Uterus (tissue), 4 donors: ENCODE measurements around the gene NUP133. TPM values are rescaled to one million over a fixed set of nuclear protein-coding genes. Genes with fewer than 3 reads are reported as not detected.

Experiments used
- DNase-seq, 2 donors: peaks; one replicate each; pipeline ENCODE4 v3.0.0-alpha.2; 2019 to 2020
- H3K27ac ChIP-seq, 2 donors: fragments of 200-600 bp; sonication (generic); 1 replicate in 1 of 2; 2 replicates in 1 of 2; pipeline ENCODE4 v1.5.1; 2016 to 2018
- H3K27me3 ChIP-seq, 2 donors: fragments of 200-600 bp; sonication (generic); one replicate each; pipeline ENCODE4 v1.5.1; 2018 to 2019; ENCODE audit warnings: control low read depth in 1 of 2
- H3K36me3 ChIP-seq, 2 donors: fragments of 200-600 bp; sonication (generic); one replicate each; pipeline ENCODE4 v1.5.1; 2019; ENCODE audit warnings: control low read depth in 1 of 2
- H3K4me1 ChIP-seq, 2 donors: fragments of 200-600 bp; sonication (generic); one replicate each; pipeline ENCODE4 v1.5.1; 2018 to 2019; ENCODE audit warnings: control low read depth in 1 of 2
- H3K4me3 ChIP-seq, 2 donors: fragments of 200-600 bp; sonication (generic); 1 replicate in 1 of 2; 2 replicates in 1 of 2; pipeline ENCODE4 v1.5.1; 2018 to 2019; ENCODE audit warnings: mild to moderate bottlenecking in 1 of 2
- H3K9me3 ChIP-seq, 2 donors: fragments of 200-600 bp; sonication (generic); one replicate each; pipeline ENCODE4 v1.5.1; 2019; ENCODE audit warnings: control low read depth in 1 of 2
- POLR2A ChIP-seq, 2 donors: fragments of 450-650 bp; IDR thresholded peaks; one replicate each; pipeline ENCODE4 v1.6.1; 2016; ENCODE audit warnings: antibody characterized with exemption in 2 of 2, mild to moderate bottlenecking in 1 of 2, moderate library complexity in 1 of 2
- intact Hi-C: fragments of 100-400 bp; cut with DNase I; formaldehyde crosslinking; loops from one replicate; pipeline ENCODE4 v1.15.1; 2023; ENCODE audit warnings: low total_unique reads
- total RNA-seq, 4 donors: library from RNA; depleted of rRNA in 3 of 4; stranded (reverse); fragments of >200 nt in 3 of 4; gene quantifications; one replicate each; pipeline versions ENCODE4 v1.1.0 to v1.2.4, GENCODE V29; 2014 to 2023
- TF ChIP-seq, protein P1 (sequence below), 4 experiments: fragments of 200-600 bp in 2 of 4; fragments of 450-650 bp in 2 of 4; sonication (generic) in 2 of 4; IDR thresholded peaks; one replicate each; pipeline ENCODE4 v1.5.1; 2016 to 2019; ENCODE audit warnings: antibody characterized with exemption in 4 of 4, mild to moderate bottlenecking in 2 of 4, moderate library complexity in 1 of 4
- donor health status: DM: yes; HTN: yes; CAD: no.

Gene NUP133
- total RNA-seq, 4 donors from 2014 or later, result 25.6 to 58.6 (median 37.1) TPM

GRCh38 chr1:229440851-229441537 is 67.1 kb downstream of the NUP133 start:
- Histone ChIP-seq H3K9me3 (no peaks in the 10 kb centered on the region), H3K4me3 (no peak overlapping the region), H3K27ac (no peak overlapping the region), H3K36me3 (no peaks in the 10 kb centered on the region), H3K27me3 (no peaks in the 10 kb centered on the region), H3K4me1 (no peaks in the 10 kb centered on the region)
- intact Hi-C loops, result no loop called here
- TF ChIP-seq POLR2A (IDR thresholded peaks at IDR 0.05), result no peak
- TF ChIP-seq, protein P1, sequence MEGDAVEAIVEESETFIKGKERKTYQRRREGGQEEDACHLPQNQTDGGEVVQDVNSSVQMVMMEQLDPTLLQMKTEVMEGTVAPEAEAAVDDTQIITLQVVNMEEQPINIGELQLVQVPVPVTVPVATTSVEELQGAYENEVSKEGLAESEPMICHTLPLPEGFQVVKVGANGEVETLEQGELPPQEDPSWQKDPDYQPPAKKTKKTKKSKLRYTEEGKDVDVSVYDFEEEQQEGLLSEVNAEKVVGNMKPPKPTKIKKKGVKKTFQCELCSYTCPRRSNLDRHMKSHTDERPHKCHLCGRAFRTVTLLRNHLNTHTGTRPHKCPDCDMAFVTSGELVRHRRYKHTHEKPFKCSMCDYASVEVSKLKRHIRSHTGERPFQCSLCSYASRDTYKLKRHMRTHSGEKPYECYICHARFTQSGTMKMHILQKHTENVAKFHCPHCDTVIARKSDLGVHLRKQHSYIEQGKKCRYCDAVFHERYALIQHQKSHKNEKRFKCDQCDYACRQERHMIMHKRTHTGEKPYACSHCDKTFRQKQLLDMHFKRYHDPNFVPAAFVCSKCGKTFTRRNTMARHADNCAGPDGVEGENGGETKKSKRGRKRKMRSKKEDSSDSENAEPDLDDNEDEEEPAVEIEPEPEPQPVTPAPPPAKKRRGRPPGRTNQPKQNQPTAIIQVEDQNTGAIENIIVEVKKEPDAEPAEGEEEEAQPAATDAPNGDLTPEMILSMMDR (IDR thresholded peaks at IDR 0.05), result no peak
- DNase-seq, result no peak

- H3K9me3 ChIP-seq, result no peaks in the 10 kb centered on the region
These were observed 70.1 kb downstream of the NUP133 start for GRCh38 chr1:229438021-229438420.

GRCh38 chr1:229437443-229437842 is 70.7 kb downstream of the NUP133 start:
- H3K4me3 ChIP-seq, result no peak overlapping the region
- H3K36me3 ChIP-seq, result no peaks in the 10 kb centered on the region
- intact Hi-C loops, result no loop called here
- H3K4me1 ChIP-seq, result peaks cover 0 to 5% of the 10 kb centered on the region in 2 donors
- no peaks in the 10 kb centered on the region for H3K9me3 ChIP-seq
- TF ChIP-seq POLR2A (IDR thresholded peaks at IDR 0.05), result no peak
- TF ChIP-seq, protein P1 (IDR thresholded peaks at IDR 0.05), result no peak
- peaks cover 15 to 18% of the 10 kb centered on the region in 2 donors for H3K27me3 ChIP-seq
- H3K27ac ChIP-seq, result no peak overlapping the region
- DNase-seq, result no peak

More at GRCh38 chr1:229438021-229438420, 70.1 kb downstream of the NUP133 start:
- intact Hi-C loops, result no loop called here
- Histone ChIP-seq H3K27ac (no peak overlapping the region), H3K4me1 (peaks cover 0 to 5% of the 10 kb centered on the region in 2 donors), H3K4me3 (no peak overlapping the region), H3K27me3 (peaks cover 9 to 12% of the 10 kb centered on the region in 2 donors), H3K36me3 (no peaks in the 10 kb centered on the region)
- DNase-seq, result no peak
- TF ChIP-seq, protein P1 (IDR thresholded peaks at IDR 0.05), result no peak
- no peak for TF ChIP-seq POLR2A (IDR thresholded peaks at IDR 0.05)

- Histone ChIP-seq H3K4me1 (peaks cover 0 to 11% of the 10 kb centered on the region in 2 donors), H3K36me3 (no peaks in the 10 kb centered on the region), H3K27me3 (peaks cover 28 to 30% of the 10 kb centered on the region in 2 donors), H3K27ac (no peak overlapping the region), H3K9me3 (no peaks in the 10 kb centered on the region), H3K4me3 (no peak overlapping the region)
- no peak for DNase-seq
- TF ChIP-seq, protein P1 (IDR thresholded peaks at IDR 0.05), result no peak
- no peak for TF ChIP-seq POLR2A (IDR thresholded peaks at IDR 0.05)
- intact Hi-C loops, result no loop called here
These were observed 71.9 kb downstream of the NUP133 start for GRCh38 chr1:229436201-229436600.

DNA sequence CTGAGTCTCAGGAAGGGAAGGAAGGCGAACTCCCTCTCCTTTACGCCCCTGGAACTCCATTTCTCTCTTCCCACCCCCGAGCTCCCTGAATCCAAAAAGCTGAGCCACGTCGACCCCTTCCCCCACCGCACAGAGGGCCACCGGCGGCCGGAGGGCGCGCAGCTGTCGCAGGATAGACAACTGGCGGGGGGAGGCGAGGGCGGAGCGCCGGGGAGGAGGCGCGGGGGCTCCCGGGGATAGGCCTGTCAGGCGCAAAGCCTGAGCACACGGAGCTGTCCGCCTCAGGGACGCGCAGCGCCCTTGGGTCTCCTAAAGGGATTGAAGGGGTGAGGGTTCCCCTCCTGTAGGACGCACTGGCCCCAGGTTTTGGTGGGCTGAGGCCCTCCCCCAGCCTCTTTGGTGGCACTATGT is 73.5 kb downstream of the NUP133 start:
- H3K4me3 ChIP-seq, result no peak overlapping the region
- H3K9me3 ChIP-seq, result no peaks in the 10 kb centered on the region
- H3K36me3 ChIP-seq, result no peaks in the 10 kb centered on the region
- H3K4me1 ChIP-seq, result peaks cover 0 to 11% of the 10 kb centered on the region in 2 donors
- H3K27me3 ChIP-seq, result peaks cover 34 to 46% of the 10 kb centered on the region in 2 donors
- TF ChIP-seq, protein P1 (IDR thresholded peaks at IDR 0.05), result no peak
- no peak for TF ChIP-seq POLR2A (IDR thresholded peaks at IDR 0.05)
- intact Hi-C loops, result no loop called here
- H3K27ac ChIP-seq, result no peak overlapping the region
- DNase-seq, result no peak
